Keratinocyte (primary cell): ENCODE measurements around the gene PRAME. TPM values are rescaled to one million over a fixed set of nuclear protein-coding genes. Genes with fewer than 3 reads are reported as not detected.

Experiments used
- DNase-seq: peaks from one replicate; pipeline ENCODE4 v3.0.0-alpha.2; 2011; ENCODE audit warnings: low read depth, missing footprints, low spot score
- FAIRE-seq: peaks from 2 replicates; lab custom pipeline; 2011; peaks lifted over from hg19 to GRCh38; lab: Jason Lieb, UNC
- H2AFZ ChIP-seq: 2 replicates; pipeline ENCODE4 v1.6.0; 2012; ENCODE audit warnings: low read length, control low read depth, inconsistent platforms; ENCODE audit not compliant: control insufficient read depth
- H3K27ac ChIP-seq: 2 replicates; pipeline ENCODE4 v1.5.1; 2011; ENCODE audit warnings: low read length; ENCODE audit not compliant: control insufficient read depth, insufficient read depth
- H3K27me3 ChIP-seq: 3 replicates; pipeline ENCODE4 v1.6.0; 2011; ENCODE audit warnings: low read length; ENCODE audit not compliant: control insufficient read depth, insufficient read depth; ENCODE audit errors: extremely low read depth
- H3K36me3 ChIP-seq, 2 experiments: 2 replicates in 1 of 2; 3 replicates in 1 of 2; pipeline ENCODE4 v1.5.1; 2011; ENCODE audit warnings: low read length in 2 of 2, mild to moderate bottlenecking in 1 of 2; ENCODE audit not compliant: control insufficient read depth in 2 of 2, insufficient read depth in 2 of 2; ENCODE audit errors: extremely low read depth in 1 of 2
- H3K4me1 ChIP-seq: 3 replicates; pipeline ENCODE4 v1.5.1; 2011; ENCODE audit warnings: low read length; ENCODE audit not compliant: control insufficient read depth, insufficient read depth; ENCODE audit errors: extremely low read depth
- H3K4me2 ChIP-seq: 3 replicates; pipeline ENCODE4 v1.6.0; 2011; ENCODE audit warnings: low read depth, low read length; ENCODE audit not compliant: control insufficient read depth, insufficient read depth; ENCODE audit errors: extremely low read depth
- H3K4me3 ChIP-seq, 3 experiments: fragments of 200-600 bp in 1 of 3; sonication (generic) in 1 of 3; 2 replicates in 2 of 3; 3 replicates in 1 of 3; pipeline ENCODE4 v1.5.1; 2011 to 2016; ENCODE audit warnings: low read length in 3 of 3, mild to moderate bottlenecking in 3 of 3, control low read depth in 2 of 3, inconsistent platforms in 1 of 3, low read depth in 1 of 3, mixed read lengths in 1 of 3, mixed run types in 1 of 3, moderate library complexity in 1 of 3; ENCODE audit not compliant: control insufficient read depth in 2 of 3, insufficient read depth in 2 of 3; ENCODE audit errors: extremely low read depth in 1 of 3
- H3K79me2 ChIP-seq: 2 replicates; pipeline ENCODE4 v1.6.0; 2012; ENCODE audit warnings: low read length; ENCODE audit not compliant: control insufficient read depth, insufficient read depth
- H3K9ac ChIP-seq: 3 replicates; pipeline ENCODE4 v1.6.0; 2011; ENCODE audit warnings: low read length; ENCODE audit not compliant: control insufficient read depth, insufficient read depth; ENCODE audit errors: extremely low read depth
- H3K9me1 ChIP-seq: 3 replicates; pipeline ENCODE4 v1.6.0; 2011; ENCODE audit warnings: low read length; ENCODE audit not compliant: control insufficient read depth, insufficient read depth; ENCODE audit errors: extremely low read depth
- H3K9me3 ChIP-seq: 2 replicates; pipeline ENCODE4 v1.5.1; 2012; ENCODE audit warnings: low read depth, low read length; ENCODE audit not compliant: control insufficient read depth
- H4K20me1 ChIP-seq: 3 replicates; pipeline ENCODE4 v1.6.0; 2011; ENCODE audit warnings: low read length; ENCODE audit not compliant: control insufficient read depth, insufficient read depth; ENCODE audit errors: extremely low read depth
- EZH2 ChIP-seq: IDR thresholded peaks from one replicate; pipeline ENCODE4 v1.6.1; 2012; ENCODE audit warnings: inconsistent platforms, mild to moderate bottlenecking, low read length, moderate library complexity
- dilution Hi-C: fragments of 300-500 bp; cut with MboI; formaldehyde crosslinking; loops from one replicate; pipeline ENCODE4 v1.7.0; 2020; ENCODE audit warnings: low sequenced_read_pairs; ENCODE audit not compliant: extremely low pct_ligation_motif_present
- polyA plus RNA-seq, 5 experiments: library from polyadenylated mRNA; depleted of rRNA in 3 of 5; stranded (reverse) in 3 of 5; stranded (forward) in 1 of 5; unstranded in 1 of 5; fragments of >200 nt; gene quantifications; 1 replicate in 1 of 5; 2 replicates in 3 of 5; 3 replicates in 1 of 5; pipeline versions ENCODE4 v1.2.1 to v1.2.3, GENCODE V29; 2011 to 2012; ENCODE audit warnings: missing spikeins in 2 of 5, low read depth in 1 of 5, low replicate concordance in 1 of 5
- TF ChIP-seq, protein P1 (sequence below), 3 experiments: IDR thresholded peaks in 1 of 3; conservative IDR thresholded peaks in 1 of 3; optimal IDR thresholded peaks in 1 of 3; 2 replicates in 2 of 3; 3 replicates in 1 of 3; pipeline versions ENCODE3 to v1.5.1; 2011; ENCODE audit warnings: low read length in 3 of 3, mild to moderate bottlenecking in 3 of 3, moderate library complexity in 2 of 3, control low read depth in 1 of 3, inconsistent platforms in 1 of 3; ENCODE audit not compliant: insufficient read depth in 2 of 3; ENCODE audit errors: extremely low read depth in 1 of 3

PRAME gene
- polyA plus RNA-seq, 1 donor (not counting 4 experiments of a cell fraction or from before 2014, with no cell fraction given): 0.05 TPM

DNA sequence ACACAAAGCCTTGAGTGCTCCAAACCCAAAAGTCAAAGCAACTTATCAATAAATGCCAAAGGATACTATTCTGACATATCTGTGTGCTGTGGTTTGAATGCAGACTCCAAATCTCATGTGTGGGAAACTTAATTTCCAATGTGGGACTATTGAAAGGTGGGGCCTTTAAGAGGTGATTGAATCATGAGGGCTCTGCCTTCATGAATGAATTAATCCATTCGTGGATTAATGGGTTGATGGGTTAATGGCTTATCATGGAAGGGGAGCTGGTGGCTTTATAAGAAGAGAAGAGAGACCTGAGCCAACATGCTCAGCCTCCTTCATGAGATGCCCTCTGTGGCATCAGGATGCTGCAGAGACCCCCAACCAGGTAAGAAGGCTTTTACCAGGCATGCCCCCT is 22.1 kb downstream of the PRAME start:
- Histone ChIP-seq H3K9ac (no peak overlapping the region), H3K9me1 (no peaks in the 10 kb centered on the region), H3K27me3 (no peaks in the 10 kb centered on the region), H4K20me1 (no peaks in the 10 kb centered on the region), H3K36me3 (no peaks in the 10 kb centered on the region), H3K27ac (no peak overlapping the region), H2AFZ (no peak overlapping the region), H3K9me3 (no peaks in the 10 kb centered on the region), H3K4me1 (no peaks in the 10 kb centered on the region), H3K79me2 (no peaks in the 10 kb centered on the region), H3K4me3 (no peak overlapping the region), H3K4me2 (no peak overlapping the region)
- FAIRE-seq (no peak), DNase-seq (no peak)
- dilution Hi-C loops: no loop called here
- TF ChIP-seq EZH2: no peak
- TF ChIP-seq, protein P1, sequence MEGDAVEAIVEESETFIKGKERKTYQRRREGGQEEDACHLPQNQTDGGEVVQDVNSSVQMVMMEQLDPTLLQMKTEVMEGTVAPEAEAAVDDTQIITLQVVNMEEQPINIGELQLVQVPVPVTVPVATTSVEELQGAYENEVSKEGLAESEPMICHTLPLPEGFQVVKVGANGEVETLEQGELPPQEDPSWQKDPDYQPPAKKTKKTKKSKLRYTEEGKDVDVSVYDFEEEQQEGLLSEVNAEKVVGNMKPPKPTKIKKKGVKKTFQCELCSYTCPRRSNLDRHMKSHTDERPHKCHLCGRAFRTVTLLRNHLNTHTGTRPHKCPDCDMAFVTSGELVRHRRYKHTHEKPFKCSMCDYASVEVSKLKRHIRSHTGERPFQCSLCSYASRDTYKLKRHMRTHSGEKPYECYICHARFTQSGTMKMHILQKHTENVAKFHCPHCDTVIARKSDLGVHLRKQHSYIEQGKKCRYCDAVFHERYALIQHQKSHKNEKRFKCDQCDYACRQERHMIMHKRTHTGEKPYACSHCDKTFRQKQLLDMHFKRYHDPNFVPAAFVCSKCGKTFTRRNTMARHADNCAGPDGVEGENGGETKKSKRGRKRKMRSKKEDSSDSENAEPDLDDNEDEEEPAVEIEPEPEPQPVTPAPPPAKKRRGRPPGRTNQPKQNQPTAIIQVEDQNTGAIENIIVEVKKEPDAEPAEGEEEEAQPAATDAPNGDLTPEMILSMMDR (optimal IDR thresholded peaks at IDR 0.05 in 1 of 3, IDR thresholded peaks at IDR 0.05 in 1 of 3, conservative IDR thresholded peaks at IDR 0.05 in 1 of 3; ENCODE audit: extremely low read depth in 1 of 3, insufficient read depth in 2 of 3, low read length in 3 of 3): no peak

- no peak overlapping the region for H3K9ac ChIP-seq
- H3K9me1 ChIP-seq: no peaks in the 10 kb centered on the region
- no peak overlapping the region for H3K4me2 ChIP-seq
- H3K4me3 ChIP-seq: no peak overlapping the region
- no peaks in the 10 kb centered on the region for H3K79me2 ChIP-seq
- no peaks in the 10 kb centered on the region for H3K36me3 ChIP-seq
- no peak overlapping the region for H2AFZ ChIP-seq
- DNase-seq (no peak), FAIRE-seq (no peak)
- H3K27ac ChIP-seq: no peak overlapping the region
- TF ChIP-seq EZH2: no peak
- TF ChIP-seq, protein P1 (optimal IDR thresholded peaks at IDR 0.05 in 1 of 3, IDR thresholded peaks at IDR 0.05 in 1 of 3, conservative IDR thresholded peaks at IDR 0.05 in 1 of 3; ENCODE audit: extremely low read depth in 1 of 3, insufficient read depth in 2 of 3, low read length in 3 of 3): no peak
- no peaks in the 10 kb centered on the region for H3K4me1 ChIP-seq
- H3K27me3 ChIP-seq: no peaks in the 10 kb centered on the region
- H3K9me3 ChIP-seq: no peaks in the 10 kb centered on the region
- H4K20me1 ChIP-seq: no peaks in the 10 kb centered on the region
- dilution Hi-C loops: no loop called here
These were observed 22.6 kb downstream of the PRAME start for GRCh38 chr22:22536515-22536914.
